GM18526 (cell line): ENCODE data around the gene ERBB4.

Source experiments
- POLR2A ChIP-seq: IDR thresholded peaks from 3 replicates; pipeline ENCODE4 v1.6.1; 2011; ENCODE audit not compliant: insufficient read length; ENCODE audit errors: extremely low read depth

ERBB4 gene

GRCh38 chr2:212265777-212266176 lies 272.8 kb downstream of the ERBB4 start:
- no peak for TF ChIP-seq POLR2A

GRCh38 chr2:212264187-212264586 lies 274.4 kb downstream of the ERBB4 start:
- no peak for TF ChIP-seq POLR2A

- TF ChIP-seq POLR2A: no peak
These were observed 279.4 kb downstream of the ERBB4 start for GRCh38 chr2:212259226-212259625.

- TF ChIP-seq POLR2A: no peak
These were observed 284.3 kb downstream of the ERBB4 start for GRCh38 chr2:212254339-212254738.

GRCh38 chr2:212249451-212249850 lies 289.2 kb downstream of the ERBB4 start:
- no peak for TF ChIP-seq POLR2A

- TF ChIP-seq POLR2A: no peak
These were observed 292.7 kb downstream of the ERBB4 start for GRCh38 chr2:212245880-212246279.

GRCh38 chr2:212242724-212243123 lies 295.9 kb downstream of the ERBB4 start:
- TF ChIP-seq POLR2A: no peak

- no peak for TF ChIP-seq POLR2A
These were observed 301.1 kb downstream of the ERBB4 start for GRCh38 chr2:212237350-212238095.

- TF ChIP-seq POLR2A: no peak
These were observed 309.8 kb downstream of the ERBB4 start for GRCh38 chr2:212228743-212229171.

- no peak for TF ChIP-seq POLR2A
These were observed 310.8 kb downstream of the ERBB4 start for GRCh38 chr2:212227755-212228154.

GRCh38 chr2:212226114-212226513 lies 312.5 kb downstream of the ERBB4 start:
- TF ChIP-seq POLR2A: no peak

GRCh38 chr2:212223696-212224095 lies 314.9 kb downstream of the ERBB4 start:
- no peak for TF ChIP-seq POLR2A

GRCh38 chr2:212213191-212213590 lies 325.4 kb downstream of the ERBB4 start:
- no peak for TF ChIP-seq POLR2A

GRCh38 chr2:212208467-212208866 lies 330.1 kb downstream of the ERBB4 start:
- no peak for TF ChIP-seq POLR2A

- TF ChIP-seq POLR2A: no peak
These were observed 340.8 kb downstream of the ERBB4 start for GRCh38 chr2:212197776-212198175.

GRCh38 chr2:212195626-212196025 lies 343.0 kb downstream of the ERBB4 start:
- TF ChIP-seq POLR2A: no peak

GRCh38 chr2:212194396-212194795 lies 344.2 kb downstream of the ERBB4 start:
- TF ChIP-seq POLR2A: no peak

- TF ChIP-seq POLR2A: no peak
These were observed 344.8 kb downstream of the ERBB4 start for GRCh38 chr2:212193803-212194202.

GRCh38 chr2:212193056-212193455 lies 345.5 kb downstream of the ERBB4 start:
- TF ChIP-seq POLR2A: no peak
